SIG-M5 treated with dmso at 0.1 percent for 504 hours (cell line): ENCODE data around the gene LTC4S.

Experiments
- DNase-seq: peaks from one replicate; lab custom pipeline; 2025; ENCODE audit not compliant: unreplicated experiment; lab: John Stamatoyannopoulos, UW

The LTC4S gene

DNA sequence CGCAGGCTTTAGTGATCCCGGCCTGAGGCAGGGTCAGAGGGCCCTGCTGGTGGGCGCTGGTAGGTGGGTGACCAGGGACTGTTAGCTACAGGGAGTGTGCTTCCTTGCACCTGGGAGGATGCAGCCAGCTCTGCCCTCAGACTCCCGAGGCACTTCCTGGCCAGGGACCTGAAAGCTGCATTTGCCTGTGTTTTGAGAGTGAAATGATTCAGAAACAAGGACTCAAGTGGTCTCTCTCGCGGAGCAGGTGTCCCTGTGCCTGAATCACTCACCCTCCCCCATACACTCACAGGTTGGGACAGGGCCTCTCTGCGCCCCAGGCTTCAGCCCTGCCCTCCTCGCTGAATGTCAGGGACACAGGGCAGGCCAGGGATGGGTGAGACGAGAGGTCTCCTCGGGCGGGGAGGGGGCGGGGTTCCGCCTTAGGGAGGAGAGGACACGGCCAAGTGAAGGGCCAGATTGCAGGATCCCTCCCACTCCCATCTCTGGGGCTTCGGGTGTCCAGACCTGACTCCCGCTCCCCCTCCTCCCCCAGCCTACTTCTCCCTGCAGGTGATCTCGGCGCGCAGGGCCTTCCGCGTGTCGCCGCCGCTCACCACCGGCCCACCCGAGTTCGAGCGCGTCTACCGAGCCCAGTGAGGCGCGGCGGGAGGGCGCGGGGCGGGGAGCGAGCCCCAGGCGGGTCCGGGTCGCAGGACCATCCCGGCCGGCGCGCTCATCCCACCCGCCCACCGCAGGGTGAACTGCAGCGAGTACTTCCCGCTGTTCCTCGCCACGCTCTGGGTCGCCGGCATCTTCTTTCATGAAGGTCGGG lies 1.5 kb downstream of the LTC4S start:
- DNase-seq: no peak

DNA sequence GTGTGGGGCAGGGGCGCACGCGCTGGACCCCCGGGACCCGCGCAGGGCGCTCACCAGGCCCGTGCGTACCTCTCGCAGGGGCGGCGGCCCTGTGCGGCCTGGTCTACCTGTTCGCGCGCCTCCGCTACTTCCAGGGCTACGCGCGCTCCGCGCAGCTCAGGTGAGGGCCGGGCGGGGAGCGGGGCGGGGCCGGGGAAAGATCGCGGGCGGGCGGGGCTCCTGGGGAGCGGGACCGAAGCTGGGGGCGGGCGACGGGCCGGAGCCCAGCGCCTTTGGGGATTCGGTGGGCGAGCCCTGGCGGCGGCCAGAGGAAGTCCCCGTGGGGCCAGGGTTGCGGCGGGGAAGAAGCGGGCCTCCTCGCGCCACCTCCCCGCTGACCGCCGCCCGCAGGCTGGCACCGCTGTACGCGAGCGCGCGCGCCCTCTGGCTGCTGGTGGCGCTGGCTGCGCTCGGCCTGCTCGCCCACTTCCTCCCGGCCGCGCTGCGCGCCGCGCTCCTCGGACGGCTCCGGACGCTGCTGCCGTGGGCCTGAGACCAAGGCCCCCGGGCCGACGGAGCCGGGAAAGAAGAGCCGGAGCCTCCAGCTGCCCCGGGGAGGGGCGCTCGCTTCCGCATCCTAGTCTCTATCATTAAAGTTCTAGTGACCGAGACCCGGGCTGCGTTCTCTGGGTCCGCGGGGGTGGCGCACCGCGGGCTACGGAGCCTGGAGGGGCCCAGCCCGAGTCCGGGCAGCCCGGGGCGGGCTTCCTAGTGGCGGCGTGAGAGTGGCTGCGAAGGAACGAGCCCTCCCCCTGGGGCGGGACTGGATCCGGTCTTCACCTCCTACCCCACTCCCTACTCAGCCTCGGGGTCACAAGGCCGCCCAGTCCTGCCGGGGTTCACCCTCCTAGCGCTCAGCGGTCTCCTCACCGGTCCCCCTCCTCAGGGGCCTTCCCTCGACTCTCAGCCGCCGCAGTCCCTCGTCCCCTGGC lies 2.4 kb downstream of the LTC4S start:
- peak; percentile 80 for DNase-seq

GRCh38 chr5:179796877-179797608 lies 3.3 kb downstream of the LTC4S start:
- DNase-seq: no peak

- DNase-seq: no peak
These were observed 4.0 kb downstream of the LTC4S start for GRCh38 chr5:179797741-179798140.

GRCh38 chr5:179798144-179798770 lies 4.5 kb downstream of the LTC4S start:
- DNase-seq: no peak

DNA sequence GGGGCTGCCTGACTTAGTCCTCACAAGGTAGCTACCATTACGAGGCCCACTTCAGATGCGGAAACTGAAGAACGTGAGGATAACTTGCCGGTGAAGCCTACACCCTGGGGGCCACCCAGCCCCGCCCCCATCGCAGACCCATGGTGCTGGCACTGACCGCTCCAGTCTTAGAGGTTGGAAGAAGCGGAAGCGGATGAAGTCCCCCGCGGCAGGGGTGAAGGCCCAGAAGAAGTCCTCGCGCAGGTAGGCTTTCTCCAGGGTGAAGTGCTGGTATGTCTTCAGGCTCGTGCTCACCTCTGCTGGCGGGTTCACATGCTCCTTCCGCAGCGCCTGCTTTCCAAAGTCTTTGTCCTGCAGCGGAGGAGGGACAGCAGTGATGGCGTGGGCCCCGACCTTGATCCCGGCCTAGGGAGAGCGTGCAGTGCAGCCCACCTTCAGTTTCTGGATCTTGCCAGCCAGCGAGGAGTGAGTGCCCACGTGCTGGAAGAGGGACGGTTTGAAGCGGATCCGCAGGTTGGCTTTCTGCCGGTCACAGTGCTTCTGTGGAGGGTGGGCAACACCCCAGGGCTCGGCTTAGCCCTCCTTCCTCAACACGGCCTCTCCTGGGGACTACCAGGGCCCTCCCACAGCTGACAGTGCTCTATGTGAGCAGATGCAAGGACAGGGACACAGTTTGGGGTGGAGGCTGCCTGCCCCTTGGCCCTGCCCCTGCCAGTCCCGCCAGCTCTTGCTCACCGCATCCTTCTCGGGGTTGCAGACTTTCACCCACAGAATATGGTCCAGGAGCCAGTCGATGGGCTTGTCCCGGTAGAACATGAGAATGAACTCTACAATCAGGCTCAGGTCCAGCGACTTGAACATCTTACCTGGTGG lies 5.2 kb downstream of the LTC4S start:
- no peak for DNase-seq

DNA sequence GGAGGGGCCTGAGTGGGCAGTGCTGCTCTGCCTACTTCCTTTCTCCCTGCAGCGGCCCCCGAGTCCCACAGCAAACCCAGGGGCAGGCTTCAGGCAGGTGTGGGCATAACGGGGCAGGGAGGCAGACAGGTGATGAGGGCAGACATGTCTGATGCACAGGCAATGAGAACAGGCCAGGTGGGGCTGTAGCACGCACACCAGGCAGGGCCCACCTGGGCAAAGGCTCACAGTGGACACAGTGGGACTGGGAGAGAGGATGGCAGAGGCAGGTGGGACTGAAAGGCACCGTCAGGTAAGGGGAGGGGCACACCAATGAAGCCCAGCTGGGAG lies 5.8 kb downstream of the LTC4S start:
- DNase-seq: no peak

DNA sequence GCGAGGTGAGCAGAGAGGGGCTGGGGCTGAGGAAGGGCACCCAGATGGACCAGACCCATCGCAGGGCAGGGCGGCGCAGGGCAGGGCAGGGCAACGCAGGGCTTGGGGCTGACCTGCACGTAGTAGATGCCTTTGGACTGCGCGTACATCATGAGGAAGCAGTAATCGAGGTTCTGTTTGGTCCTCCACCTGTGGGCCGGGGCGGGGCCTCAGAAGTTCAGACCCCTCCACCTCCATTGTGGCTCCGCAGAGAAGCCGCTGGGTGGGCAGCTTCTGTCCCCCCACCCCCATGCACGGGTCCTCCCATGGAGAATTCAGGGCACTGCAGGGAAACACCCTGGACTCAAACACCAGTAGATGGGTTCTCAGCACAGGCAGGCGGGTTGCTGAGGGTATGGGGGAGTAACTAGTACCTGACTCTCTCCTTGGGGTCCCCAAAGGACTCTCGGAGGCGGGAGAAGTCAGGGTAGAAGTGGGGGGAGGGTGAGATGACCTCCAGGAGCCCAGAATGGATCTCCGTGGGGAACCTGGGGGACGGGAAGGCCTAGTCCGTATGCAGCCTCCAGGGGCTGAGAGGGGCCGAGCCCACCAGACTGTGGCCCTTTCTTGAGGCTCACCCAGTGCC lies 6.4 kb downstream of the LTC4S start:
- DNase-seq: no peak

GRCh38 chr5:179800696-179801201 lies 7.0 kb downstream of the LTC4S start:
- DNase-seq: no peak

DNA sequence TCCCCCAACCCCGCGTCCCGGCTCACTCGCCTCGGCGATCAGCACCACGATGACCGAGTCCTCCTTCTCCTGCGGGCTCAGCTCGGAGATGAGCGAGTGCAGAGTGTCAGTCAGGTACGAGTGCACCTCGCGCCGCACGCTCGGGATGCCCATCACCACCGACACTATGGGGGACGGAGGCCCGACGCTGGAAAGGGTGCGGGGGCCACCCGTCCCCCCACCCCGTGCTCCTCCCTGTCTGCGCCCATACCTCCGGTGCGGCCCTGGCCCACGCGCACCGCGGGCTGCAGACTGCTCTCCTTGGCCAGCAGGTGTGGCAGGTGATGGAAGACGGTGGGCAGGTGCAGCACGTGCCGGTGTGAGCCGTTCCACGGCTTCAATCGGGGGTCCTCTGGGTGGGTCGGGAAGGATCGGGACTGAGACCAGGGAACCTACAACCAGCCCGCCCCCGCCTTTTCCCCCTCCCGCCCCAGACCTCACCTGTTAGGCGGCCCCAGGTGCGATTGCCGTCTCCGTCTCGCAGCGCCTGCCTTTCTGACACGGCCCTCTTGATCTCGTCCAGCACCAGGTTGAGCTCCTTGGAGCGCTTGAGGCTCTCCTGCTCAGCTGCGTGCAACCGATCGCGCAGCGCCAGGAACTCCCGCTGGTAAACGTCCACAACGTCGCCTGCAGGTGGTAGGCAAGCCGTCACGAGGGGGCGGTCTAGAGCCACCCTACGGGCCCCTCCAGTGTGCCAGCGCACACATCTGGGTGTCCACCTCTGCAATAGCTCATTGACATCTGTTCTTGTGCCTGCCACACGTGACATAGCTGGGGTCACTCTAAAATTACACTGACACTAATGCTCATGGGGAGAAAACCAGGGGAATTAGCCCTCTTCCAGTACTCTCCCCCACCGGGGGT lies 7.8 kb downstream of the LTC4S start:
- peak; percentile 36 for DNase-seq

- DNase-seq: no peak
These were observed 8.6 kb downstream of the LTC4S start for GRCh38 chr5:179802207-179802883.

GRCh38 chr5:179802950-179803562 lies 9.3 kb downstream of the LTC4S start:
- no peak for DNase-seq

- peak; percentile 88 for DNase-seq
These were observed 10.1 kb downstream of the LTC4S start for GRCh38 chr5:179803651-179804554.

DNA sequence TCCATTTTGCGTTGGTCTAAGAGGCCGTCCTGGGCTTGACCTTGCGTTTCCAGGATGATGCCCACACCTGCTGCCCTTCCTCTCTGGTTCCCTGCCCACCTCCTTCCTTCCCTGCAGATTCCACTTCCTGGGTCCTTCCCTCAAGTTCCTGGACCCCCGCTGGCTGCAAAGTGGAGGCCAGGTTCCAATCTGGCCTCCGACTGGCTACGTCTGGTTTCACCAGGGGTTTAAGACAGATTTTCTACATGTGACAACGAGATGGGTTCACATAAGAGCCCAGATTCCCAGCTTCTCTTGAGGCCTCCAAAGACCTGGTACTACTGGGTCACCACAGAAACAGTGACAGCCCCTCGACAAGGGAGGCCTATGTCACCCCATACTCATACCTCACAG lies 10.8 kb downstream of the LTC4S start:
- no peak for DNase-seq

DNA sequence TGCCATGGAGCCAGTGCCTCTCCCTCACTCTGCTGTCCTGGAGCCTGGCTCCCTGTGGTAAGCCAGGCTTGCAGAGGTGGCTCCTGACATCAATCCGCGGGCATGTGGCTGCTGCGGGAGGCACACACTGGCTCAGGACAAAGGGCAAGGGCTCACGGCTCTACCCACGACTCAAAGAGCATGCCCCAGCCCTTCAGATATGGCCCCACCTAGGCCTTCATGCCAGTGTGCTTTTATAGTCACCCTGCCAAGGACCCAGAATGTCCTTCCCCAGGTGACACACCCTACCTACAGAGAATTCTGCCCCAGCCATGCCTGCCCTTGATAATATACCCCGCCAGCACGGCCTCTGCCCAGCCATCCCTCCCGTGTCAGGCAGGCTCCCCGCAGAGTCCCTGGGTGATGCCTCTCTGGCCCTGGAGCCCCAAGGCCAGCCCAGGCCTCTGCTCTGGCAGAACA lies 11.3 kb downstream of the LTC4S start:
- DNase-seq: no peak

DNA sequence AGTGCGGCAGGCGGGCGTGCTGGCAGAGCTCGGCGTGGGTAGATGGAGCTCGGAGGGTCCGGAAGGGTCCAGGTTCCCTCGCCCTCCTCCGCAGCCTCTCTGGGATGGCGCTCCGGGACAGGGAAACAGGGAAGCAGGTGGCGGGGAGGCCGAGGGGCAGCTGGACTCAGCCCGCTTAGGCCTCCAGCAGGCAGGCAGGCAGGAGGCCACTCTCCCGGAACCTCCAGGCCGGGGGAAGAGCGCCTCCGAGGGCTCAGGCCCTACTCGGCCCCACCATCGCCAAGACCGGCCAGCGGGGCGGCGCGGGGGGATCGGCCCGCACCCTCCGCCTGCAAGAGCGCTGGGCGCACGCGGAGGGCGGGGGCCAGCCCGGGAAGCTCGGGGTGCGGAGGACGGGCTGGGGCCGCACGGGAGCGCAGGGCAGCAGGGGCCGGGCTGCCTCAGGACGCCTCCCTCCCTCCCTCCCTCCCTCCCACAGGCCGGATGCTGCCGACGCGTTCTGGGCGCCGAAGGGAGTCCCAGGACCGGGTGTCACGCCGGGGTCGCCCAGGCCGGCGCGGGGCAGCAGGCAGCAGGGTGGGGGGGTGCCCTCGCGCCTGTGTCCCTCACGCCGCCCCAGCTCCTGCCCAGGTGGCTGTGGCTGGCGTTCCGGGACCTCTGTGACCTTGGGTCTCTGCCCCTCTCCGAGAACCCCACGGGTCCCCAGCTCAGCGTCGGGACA lies 11.9 kb downstream of the LTC4S start:
- no peak for DNase-seq
